ENCODE data around the gene COMT. TPM values are rescaled to one million over a fixed set of nuclear protein-coding genes. Genes with fewer than 3 reads are reported as not detected.

The COMT gene
- total and polyA plus RNA-seq, 2 of the 4 experiments (the other 2 are of a cell fraction), result 202 to 347 TPM

GRCh38 chr22:19916941-19917340, 24.6 kb upstream of the COMT start:
- Histone ChIP-seq H3K14ac (replicated peaks; ENCODE audit: low read depth, low read length) (no peak overlapping the region), H2AFZ (replicated peaks; ENCODE audit: low read length, poor library complexity) (no peak overlapping the region), H3K79me1 (ENCODE audit: low read depth in 1 of 2, low read length in 2 of 2) (no peaks in the 10 kb centered on the region), H3K23ac (ENCODE audit: low read depth, low read length) (no peak overlapping the region), H2BK120ac (ENCODE audit: low read depth, low read length) (no peak overlapping the region), H4K8ac (ENCODE audit: low read depth in 2 of 2, low read length in 2 of 2) (no peak overlapping the region), H2AK9ac (replicated peaks; ENCODE audit: low read depth, low read length, poor library complexity) (peak overlapping the region; percentile 28), H3K18ac (ENCODE audit: low read depth, low read length) (no peak overlapping the region), H3K4ac (ENCODE audit: low read depth, low read length) (no peak overlapping the region), H4K5ac (ENCODE audit: low read depth, low read length) (no peak overlapping the region), H3K4me1 (ENCODE audit: control insufficient read depth, insufficient read depth, low read length) (no peaks in the 10 kb centered on the region), H4K20me1 (ENCODE audit: insufficient read depth, low read length) (no peaks in the 10 kb centered on the region), H3K27ac (ENCODE audit: insufficient read depth, low read length) (no peak overlapping the region), H2BK15ac (ENCODE audit: low read depth, low read length) (no peak overlapping the region), H4K91ac (ENCODE audit: insufficient read depth, low read depth, low read length) (no peak overlapping the region), H3K4me3 (ENCODE audit: insufficient read depth, low read depth, low read length) (no peak overlapping the region), H2BK20ac (ENCODE audit: low read depth, low read length) (no peak overlapping the region), H3K9me3 (ENCODE audit: control insufficient read depth, insufficient read depth, low read length) (no peaks in the 10 kb centered on the region; the same call in 1 of the 2 replicates), H2AK5ac (ENCODE audit: low read depth, low read length) (no peak overlapping the region), H3K27me3 (ENCODE audit: control insufficient read depth, insufficient read depth, low read length) (no peaks in the 10 kb centered on the region), H3K4me2 (ENCODE audit: low read depth, low read length) (no peak overlapping the region), H3K56ac (ENCODE audit: extremely low read depth, insufficient read depth, low read length) (no peak overlapping the region), H3K36me3 (ENCODE audit: control insufficient read depth, insufficient read depth, low read length) (peaks cover 47% of the 10 kb centered on the region), H2BK5ac (ENCODE audit: low read depth, low read length, poor library complexity, severe bottlenecking) (no peak overlapping the region), H3K9me1 (ENCODE audit: insufficient read depth, low read length) (peaks cover 4% of the 10 kb centered on the region; the same call in 1 of the 2 replicates), H3K9ac (ENCODE audit: low read depth, low read length) (no peak overlapping the region)
- TF ChIP-seq SMC3 (IDR thresholded peaks at IDR 0.05; ENCODE audit: low read depth, low read length), result no peak
- TF ChIP-seq CHD1 (IDR thresholded peaks at IDR 0.05; ENCODE audit: low read depth, low read length), result no peak
- no peak for TF ChIP-seq ELK1 (IDR thresholded peaks at IDR 0.05; ENCODE audit: borderline replicate concordance, low read depth, low read length)
- TF ChIP-seq FOS (IDR thresholded peaks at IDR 0.05; ENCODE audit: low read depth, low read length), result no peak
- no peak for TF ChIP-seq MAZ (IDR thresholded peaks at IDR 0.05; ENCODE audit: borderline replicate concordance, low read depth, low read length)
- no peak for TF ChIP-seq BHLHE40 (IDR thresholded peaks at IDR 0.05; ENCODE audit: low read depth, low read length)
- no peak for TF ChIP-seq USF2 (IDR thresholded peaks at IDR 0.05; ENCODE audit: low read depth, low read length)
- TF ChIP-seq CEBPB (IDR thresholded peaks at IDR 0.05; ENCODE audit: low read depth, low read length), result no peak
- no peak for TF ChIP-seq RCOR1 (IDR thresholded peaks at IDR 0.05; ENCODE audit: insufficient replicate concordance, low read length)
- no peak for TF ChIP-seq RFX5 (IDR thresholded peaks at IDR 0.05; ENCODE audit: low read depth, low read length)
- TF ChIP-seq NFE2L2 (IDR thresholded peaks at IDR 0.05; ENCODE audit: low read depth, low read length), result no peak
- no peak for TF ChIP-seq POLR2A (IDR thresholded peaks at IDR 0.05; ENCODE audit: low read depth, low read length)
- DNase-seq (no peak), ATAC-seq (ENCODE audit: low read depth) (no peak)
- BruUV-seq (replicated peaks), result no TSS peak
- in situ Hi-C loops (cut with MboI; ENCODE audit: low sequenced_read_pairs) (no loop called here), intact Hi-C loops (cut with micrococcal nuclease) (no loop called here), dilution Hi-C loops (cut with HindIII; ENCODE audit: low sequenced_read_pairs, unreplicated experiment) (no loop called here)
- WGBS, 2 experiments (ENCODE audit: extremely low coverage in 2 of 2, insufficient read length in 1 of 2), result 77% methylated on average over 6 of the region's 7 CpGs; no CpG with 5 or more reads in 1 of the 2 experiments
- ChIA-PET CTCF (interaction anchor here (1.9 kb wide), 1 partner anchor 187 kb away, joined by 5 read pairs; no protein-coding TSS in a partner anchor), POLR2A (ENCODE audit: unreplicated experiment) (no interaction called here)
